ENCODE measurements around the gene IL11. TPM values are rescaled to one million over a fixed set of nuclear protein-coding genes. Genes with fewer than 3 reads are reported as not detected.

The IL11 gene
- total RNA-seq, 1 donor from 2014 or later, result 0.06 TPM

DNA sequence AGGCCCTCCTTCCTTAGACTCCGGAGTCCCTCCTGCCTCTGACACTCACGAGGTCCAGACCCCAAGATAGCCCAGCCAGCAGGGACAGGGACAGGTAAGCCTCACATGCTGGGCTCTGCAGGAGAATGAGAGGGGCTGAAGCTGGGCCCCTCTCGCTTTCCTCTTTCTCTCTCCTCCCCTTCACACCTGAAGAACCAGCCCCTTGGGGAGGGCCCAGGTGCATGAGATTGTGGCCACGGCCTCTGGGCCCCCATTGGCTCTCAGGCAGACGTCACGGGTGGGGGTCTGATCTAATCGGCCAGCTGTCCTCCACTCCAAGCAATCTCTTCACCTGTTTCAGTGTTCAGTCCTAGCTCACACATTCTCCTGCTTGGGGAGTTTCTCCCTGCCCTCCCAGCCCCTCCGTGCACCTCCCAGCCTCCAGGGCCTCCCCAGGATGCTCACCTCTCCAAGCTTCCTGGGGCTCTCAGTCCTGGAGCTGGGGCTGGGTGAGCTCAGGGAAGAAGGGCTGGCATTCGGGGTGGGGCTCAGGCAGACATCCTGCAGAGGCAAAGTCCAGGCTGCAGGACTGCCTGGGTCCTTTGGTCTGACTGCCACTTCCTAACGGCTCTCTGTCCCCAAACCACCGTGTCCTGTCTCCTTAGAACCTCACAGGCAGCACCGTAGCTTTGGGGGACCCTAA is 47.9 kb downstream of the IL11 start:
- H3K27me3 Mint-ChIP-seq (ENCODE audit: insufficient read depth, low read depth), result peaks cover 7% of the 10 kb centered on the region
- H3K9me3 ChIP-seq (ENCODE audit: low read depth), result no peaks in the 10 kb centered on the region
- H3K4me3 ChIP-seq, result no peak overlapping the region
- H3K36me3 Mint-ChIP-seq, result no peaks in the 10 kb centered on the region
- peak overlapping the region; percentile 50 for H3K27ac Mint-ChIP-seq
- no peaks in the 10 kb centered on the region for H3K36me3 ChIP-seq
- no peak overlapping the region for H3K9ac ChIP-seq
- H4K20me1 ChIP-seq (ENCODE audit: low read depth), result no peaks in the 10 kb centered on the region
- TF ChIP-seq, protein P1, sequence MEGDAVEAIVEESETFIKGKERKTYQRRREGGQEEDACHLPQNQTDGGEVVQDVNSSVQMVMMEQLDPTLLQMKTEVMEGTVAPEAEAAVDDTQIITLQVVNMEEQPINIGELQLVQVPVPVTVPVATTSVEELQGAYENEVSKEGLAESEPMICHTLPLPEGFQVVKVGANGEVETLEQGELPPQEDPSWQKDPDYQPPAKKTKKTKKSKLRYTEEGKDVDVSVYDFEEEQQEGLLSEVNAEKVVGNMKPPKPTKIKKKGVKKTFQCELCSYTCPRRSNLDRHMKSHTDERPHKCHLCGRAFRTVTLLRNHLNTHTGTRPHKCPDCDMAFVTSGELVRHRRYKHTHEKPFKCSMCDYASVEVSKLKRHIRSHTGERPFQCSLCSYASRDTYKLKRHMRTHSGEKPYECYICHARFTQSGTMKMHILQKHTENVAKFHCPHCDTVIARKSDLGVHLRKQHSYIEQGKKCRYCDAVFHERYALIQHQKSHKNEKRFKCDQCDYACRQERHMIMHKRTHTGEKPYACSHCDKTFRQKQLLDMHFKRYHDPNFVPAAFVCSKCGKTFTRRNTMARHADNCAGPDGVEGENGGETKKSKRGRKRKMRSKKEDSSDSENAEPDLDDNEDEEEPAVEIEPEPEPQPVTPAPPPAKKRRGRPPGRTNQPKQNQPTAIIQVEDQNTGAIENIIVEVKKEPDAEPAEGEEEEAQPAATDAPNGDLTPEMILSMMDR (IDR thresholded peaks at IDR 0.05), result no peak
- TF ChIP-seq EZH2phosphoT487 (IDR thresholded peaks at IDR 0.05) (no peak), EZH2 (IDR thresholded peaks at IDR 0.05) (no peak)
- H3K27ac ChIP-seq, result no peak overlapping the region
- H3K27me3 ChIP-seq, result no peaks in the 10 kb centered on the region
- no peaks in the 10 kb centered on the region for H3K4me1 ChIP-seq
- peak overlapping the region; percentile 76 for H3K4me3 Mint-ChIP-seq
- no peak overlapping the region for H2AFZ ChIP-seq (replicated peaks)
- no peak for DNase-seq (ENCODE audit: low spot score)
- no peaks in the 10 kb centered on the region for H3K79me2 ChIP-seq (ENCODE audit: low read depth)
- H3K4me1 Mint-ChIP-seq, result peaks cover 3% of the 10 kb centered on the region
- no peaks in the 10 kb centered on the region for H3K9me3 Mint-ChIP-seq
- no peak overlapping the region for H3K4me2 ChIP-seq
- no peaks in the 10 kb centered on the region for H3F3A ChIP-seq (ENCODE audit: low read depth)

DNA sequence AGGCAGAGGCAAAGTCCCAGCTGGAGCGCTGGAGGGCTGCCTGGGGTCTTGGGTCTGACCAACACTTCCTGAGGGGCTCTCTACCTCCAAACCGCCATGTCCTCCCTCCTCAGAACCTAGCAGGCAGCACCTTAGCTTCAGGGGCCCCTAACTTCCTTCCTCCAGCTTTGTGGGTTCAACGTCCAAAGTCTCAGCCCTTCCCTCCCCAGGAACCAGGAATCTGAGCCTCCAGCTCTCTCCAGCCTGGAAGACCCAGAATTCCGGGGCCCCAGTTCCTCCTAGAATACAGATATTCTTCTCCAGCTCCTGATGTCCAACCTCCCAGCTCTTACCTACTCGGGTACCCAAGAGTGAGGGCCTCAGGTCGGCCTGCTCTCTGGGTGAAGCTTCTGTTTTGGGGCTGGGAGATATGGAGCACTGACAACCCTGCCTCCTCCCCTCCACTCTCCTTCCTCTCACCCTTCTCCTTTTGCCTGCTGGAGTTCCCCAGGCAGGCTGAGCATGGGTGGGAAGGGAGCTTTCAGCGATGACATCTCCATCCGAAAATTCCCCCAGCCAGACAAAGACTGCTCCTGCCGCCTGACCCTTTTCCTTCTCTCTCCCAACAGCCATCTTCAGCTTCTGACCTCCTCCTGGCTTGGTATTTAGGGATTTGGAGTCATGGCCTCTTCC is 48.7 kb downstream of the IL11 start:
- Histone ChIP-seq H2AFZ (replicated peaks) (no peak overlapping the region), H3K4me3 (no peak overlapping the region), H3K4me1 (no peaks in the 10 kb centered on the region), H4K20me1 (ENCODE audit: low read depth) (no peaks in the 10 kb centered on the region), H3K79me2 (ENCODE audit: low read depth) (no peaks in the 10 kb centered on the region), H3K9ac (no peak overlapping the region), H3K36me3 (no peaks in the 10 kb centered on the region), H3K27ac (no peak overlapping the region), H3K9me3 (ENCODE audit: low read depth) (no peaks in the 10 kb centered on the region), H3F3A (ENCODE audit: low read depth) (no peaks in the 10 kb centered on the region), H3K4me2 (no peak overlapping the region), H3K27me3 (no peaks in the 10 kb centered on the region)
- Mint-ChIP-seq H3K4me3 (peak overlapping the region; percentile 21), H3K4me1 (peaks cover 3% of the 10 kb centered on the region), H3K27me3 (ENCODE audit: insufficient read depth, low read depth) (peaks cover 6% of the 10 kb centered on the region), H3K27ac (peak overlapping the region; percentile 50), H3K9me3 (no peaks in the 10 kb centered on the region), H3K36me3 (no peaks in the 10 kb centered on the region)
- TF ChIP-seq EZH2phosphoT487 (IDR thresholded peaks at IDR 0.05) (no peak), EZH2 (IDR thresholded peaks at IDR 0.05) (no peak)
- TF ChIP-seq, protein P1 (IDR thresholded peaks at IDR 0.05), result no peak
- no peak for DNase-seq (ENCODE audit: low spot score)

GRCh38 chr19:55320844-55321419 is 49.3 kb downstream of the IL11 start:
- Histone ChIP-seq H3K4me2 (no peak overlapping the region), H3K4me1 (no peaks in the 10 kb centered on the region), H3K4me3 (no peak overlapping the region), H4K20me1 (ENCODE audit: low read depth) (no peaks in the 10 kb centered on the region), H3K27ac (no peak overlapping the region), H3F3A (ENCODE audit: low read depth) (no peaks in the 10 kb centered on the region), H3K36me3 (no peaks in the 10 kb centered on the region), H3K9me3 (ENCODE audit: low read depth) (no peaks in the 10 kb centered on the region), H3K9ac (no peak overlapping the region), H3K79me2 (ENCODE audit: low read depth) (no peaks in the 10 kb centered on the region), H3K27me3 (no peaks in the 10 kb centered on the region), H2AFZ (replicated peaks) (no peak overlapping the region)
- Mint-ChIP-seq H3K9me3 (no peaks in the 10 kb centered on the region), H3K36me3 (no peaks in the 10 kb centered on the region), H3K4me3 (no peak overlapping the region), H3K27me3 (ENCODE audit: insufficient read depth, low read depth) (peaks cover 4% of the 10 kb centered on the region), H3K27ac (no peak overlapping the region), H3K4me1 (peaks cover 3% of the 10 kb centered on the region)
- TF ChIP-seq, protein P1 (IDR thresholded peaks at IDR 0.05), result no peak
- TF ChIP-seq EZH2phosphoT487 (IDR thresholded peaks at IDR 0.05), result no peak
- no peak for TF ChIP-seq EZH2 (IDR thresholded peaks at IDR 0.05)
- no peak for DNase-seq (ENCODE audit: low spot score)

Data from neural progenitor cell (in vitro differentiated cells).